Anterior cingulate cortex (tissue), 58 donors: ENCODE measurements around the gene ACOT9.
"Not testable (repeated sequence)": the region's sequence is repeated elsewhere in the genome, so short reads cannot be mapped to it uniquely, and the experiment has no call there.

Experiments used
- DNase-seq, 58 donors: peaks; one replicate each; lab custom pipeline; 2025; lab: John Stamatoyannopoulos, UW

ACOT9 gene

GRCh38 chrX:23742697-23743622 is at the start of gene ACOT9:
Gene ACOT9, minus strand, starts transcription at chrX:23743276. Its CDS starts 132 bp downstream, at chrX:23743144.
- peak; percentile 0 to 86 (median 62) for DNase-seq

- no peak for DNase-seq
Measured at GRCh38 chrX:23790155-23790497, 47.0 kb upstream of the ACOT9 start.

- peak in 14 of 58 donors; percentile 0 to 26 (median 8) for DNase-seq
Measured at GRCh38 chrX:23789386-23790154, 46.5 kb upstream of the ACOT9 start.

GRCh38 chrX:23788946-23789345 is 45.9 kb upstream of the ACOT9 start:
- DNase-seq = no peak

DNA sequence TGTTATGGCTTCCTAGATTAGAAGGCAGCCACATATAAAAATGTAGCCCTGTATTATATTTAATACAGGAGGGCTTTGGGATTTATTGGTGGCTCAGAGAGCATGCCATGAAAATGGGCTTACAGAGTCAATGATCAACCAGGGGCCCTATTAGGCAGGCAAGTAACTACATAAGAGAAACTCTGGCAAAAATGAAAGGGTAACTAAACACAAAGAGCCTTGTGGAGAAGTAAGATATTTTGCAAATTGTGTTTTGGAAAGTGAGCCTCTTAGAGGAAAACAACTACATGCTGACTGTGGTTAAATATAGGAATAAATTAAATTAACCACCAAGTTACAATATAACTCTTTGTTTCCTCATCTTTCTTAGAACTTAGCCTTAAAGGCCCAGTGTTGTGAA is 45.4 kb upstream of the ACOT9 start:
- no peak for DNase-seq

- DNase-seq = no peak
Measured at GRCh38 chrX:23787745-23788118, 44.7 kb upstream of the ACOT9 start.

GRCh38 chrX:23786268-23786815 is 43.3 kb upstream of the ACOT9 start:
- DNase-seq = no peak

- DNase-seq = no peak
Measured at GRCh38 chrX:23785580-23785979, 42.5 kb upstream of the ACOT9 start.

GRCh38 chrX:23784470-23785331 is 41.6 kb upstream of the ACOT9 start:
- peak in 1 of 58 donors; percentile 39 for DNase-seq

DNA sequence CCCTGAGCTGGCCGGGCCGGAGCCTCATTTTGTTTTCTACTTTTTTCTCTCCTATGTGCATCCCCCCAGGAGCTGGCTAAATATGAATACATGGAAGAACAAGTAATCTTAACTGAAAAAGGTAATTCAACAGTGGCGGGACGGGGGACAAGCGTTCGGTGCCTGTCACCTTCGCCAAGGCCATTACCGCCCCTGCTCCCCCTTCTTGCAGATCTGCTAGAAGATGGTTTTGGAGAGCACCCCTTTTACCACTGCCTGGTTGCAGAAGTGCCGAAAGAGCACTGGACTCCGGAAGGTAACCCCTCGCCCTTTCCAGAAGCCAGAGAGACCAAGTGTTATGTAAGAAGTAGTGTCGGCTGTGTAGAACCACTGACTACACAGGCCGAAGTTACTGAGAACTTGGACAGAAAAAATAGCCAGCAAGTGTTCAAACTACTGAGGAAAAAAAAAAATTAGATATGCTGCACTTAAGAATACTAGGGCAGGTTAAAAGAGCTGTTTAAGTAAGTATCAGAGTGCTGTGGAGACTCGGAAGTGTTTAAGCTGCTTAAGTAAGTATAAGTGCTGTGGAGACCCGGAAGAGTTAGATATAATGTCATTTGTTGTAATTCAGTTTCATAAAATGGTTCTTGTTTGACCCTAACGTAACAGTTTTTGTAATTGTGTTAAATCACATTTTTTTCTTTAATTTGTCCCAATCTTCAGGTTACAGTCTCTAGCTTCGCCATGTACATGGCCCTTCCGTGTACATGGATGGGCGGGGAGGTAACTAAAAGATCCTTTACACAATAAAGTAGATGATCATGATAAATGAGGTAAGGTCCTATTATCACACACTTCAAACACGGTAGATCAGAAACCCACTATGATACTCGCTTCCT is 40.8 kb upstream of the ACOT9 start:
- DNase-seq = peak in 1 of 58 donors; percentile 6

DNA sequence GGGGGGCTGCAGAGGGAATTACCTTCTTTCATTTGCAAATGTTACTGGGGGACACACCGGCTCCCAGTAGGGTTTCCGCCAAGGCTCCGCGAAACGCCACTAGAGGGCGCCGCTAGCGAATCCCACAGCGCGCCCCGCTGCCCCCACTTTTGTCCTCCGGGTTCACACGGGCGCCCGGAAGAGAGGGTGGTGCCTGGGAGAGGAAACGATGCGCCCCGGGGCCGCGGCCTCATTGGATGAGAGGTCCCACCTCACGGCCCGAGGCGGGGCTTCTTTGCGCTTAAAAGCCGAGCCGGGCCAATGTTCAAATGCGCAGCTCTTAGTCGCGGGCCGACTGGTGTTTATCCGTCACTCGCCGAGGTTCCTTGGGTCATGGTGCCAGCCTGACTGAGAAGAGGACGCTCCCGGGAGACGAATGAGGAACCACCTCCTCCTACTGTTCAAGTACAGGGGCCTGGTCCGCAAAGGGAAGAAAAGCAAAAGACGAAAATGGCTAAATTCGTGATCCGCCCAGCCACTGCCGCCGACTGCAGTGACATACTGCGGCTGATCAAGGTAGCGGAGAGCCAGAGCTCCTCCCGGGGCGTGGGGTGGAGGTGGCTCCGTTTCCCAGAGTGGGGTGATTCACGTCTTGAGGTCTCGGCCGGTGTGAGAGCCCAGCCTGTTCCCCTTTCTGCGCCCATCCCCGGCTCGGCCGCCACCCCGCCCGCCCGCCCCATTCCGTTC is 40.0 kb upstream of the ACOT9 start, which contains the start of gene SAT1:
TSS of gene SAT1 (plus strand) at position 311 of the 726 bp plus-strand sequence. CDS start at position 490, 179 bp downstream.
- DNase-seq = peak; percentile 31 to 95 (median 88)

GRCh38 chrX:23782455-23782854 is 39.4 kb upstream of the ACOT9 start:
- DNase-seq = no peak

DNA sequence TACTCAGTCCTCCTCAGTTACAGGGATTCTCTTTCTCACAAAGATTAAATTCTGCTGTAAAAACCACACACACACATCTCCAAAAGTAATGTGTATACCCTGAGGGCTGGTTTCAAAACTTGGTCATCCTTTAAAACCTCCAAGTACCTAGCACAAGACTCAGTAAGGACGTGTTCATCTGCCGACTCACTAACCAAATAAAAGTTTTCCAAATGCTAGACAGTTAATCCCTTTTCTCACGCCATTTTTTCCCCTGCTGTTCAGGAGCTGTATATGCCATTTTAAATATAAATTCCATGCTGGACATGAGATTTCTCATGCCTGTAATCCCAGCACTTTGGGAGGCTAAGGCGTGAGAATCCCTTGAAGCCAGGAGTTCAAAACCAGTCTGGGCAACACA is 35.9 kb upstream of the ACOT9 start:
- no peak for DNase-seq

DNA sequence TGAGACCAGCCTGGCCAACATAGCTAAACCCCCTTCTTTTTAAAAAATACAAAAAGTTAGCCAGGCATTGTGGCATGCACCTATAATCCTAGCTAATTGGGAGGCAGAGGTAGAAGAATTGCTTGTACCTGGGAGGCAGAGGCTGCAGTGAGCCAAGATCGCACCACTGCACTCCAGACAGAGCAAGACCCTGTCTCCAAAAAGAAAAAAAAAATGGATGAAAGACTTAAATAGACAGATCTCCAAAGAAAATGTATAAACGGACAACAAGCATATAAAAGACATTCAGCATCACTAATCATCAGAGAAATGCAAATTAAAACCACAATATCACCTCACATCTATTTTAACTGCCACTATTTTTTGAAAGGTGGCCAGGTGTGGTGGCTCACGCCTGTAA is 33.3 kb upstream of the ACOT9 start:
- DNase-seq = no peak

DNA sequence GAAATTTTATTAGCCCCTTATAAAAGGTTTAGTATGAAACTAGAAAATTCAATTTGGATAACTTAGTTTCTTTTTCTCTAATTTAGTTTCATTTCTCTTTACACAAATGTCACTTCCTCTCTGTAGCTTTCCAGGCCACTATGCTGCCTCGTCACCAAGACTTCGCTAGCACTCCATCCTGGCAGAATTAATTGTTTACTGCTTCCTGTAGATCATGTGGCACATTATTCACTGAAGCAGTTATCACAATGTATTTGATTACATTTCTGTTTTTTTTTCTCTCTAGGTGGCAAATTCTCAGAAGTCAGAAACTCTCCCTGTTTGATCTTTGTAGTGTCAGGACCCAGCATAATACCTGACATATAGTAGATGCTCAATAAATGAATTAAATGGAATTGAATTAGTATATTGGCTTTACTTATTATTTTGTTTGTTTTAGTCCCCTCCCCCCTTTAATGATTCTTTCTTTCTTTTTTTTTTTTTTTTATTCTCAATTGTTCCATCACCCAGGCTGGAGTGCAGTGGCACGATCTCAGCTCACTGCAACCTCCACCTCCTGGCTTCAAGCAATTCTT is 30.6 kb upstream of the ACOT9 start:
- no peak for DNase-seq

DNA sequence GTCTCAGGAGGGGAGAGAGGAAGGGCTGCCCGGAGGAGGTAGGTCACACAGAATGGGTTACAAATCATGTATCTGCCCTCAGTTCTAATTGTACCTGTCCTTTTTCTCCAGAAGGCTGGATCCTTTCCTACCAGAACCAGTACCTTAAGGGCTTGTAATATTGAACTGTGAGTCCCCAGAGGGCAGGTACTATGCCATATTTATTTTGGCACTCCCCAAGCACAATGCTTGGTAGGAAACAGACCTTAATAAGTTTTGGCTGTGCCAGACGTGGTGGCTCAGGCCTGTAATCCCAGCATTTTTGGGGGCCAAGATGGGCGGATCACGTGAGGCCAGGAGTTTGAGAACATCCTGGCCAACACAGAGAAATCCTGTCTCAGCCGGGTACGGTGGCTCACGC is 28.0 kb upstream of the ACOT9 start:
- DNase-seq = not testable (repeated sequence)

DNA sequence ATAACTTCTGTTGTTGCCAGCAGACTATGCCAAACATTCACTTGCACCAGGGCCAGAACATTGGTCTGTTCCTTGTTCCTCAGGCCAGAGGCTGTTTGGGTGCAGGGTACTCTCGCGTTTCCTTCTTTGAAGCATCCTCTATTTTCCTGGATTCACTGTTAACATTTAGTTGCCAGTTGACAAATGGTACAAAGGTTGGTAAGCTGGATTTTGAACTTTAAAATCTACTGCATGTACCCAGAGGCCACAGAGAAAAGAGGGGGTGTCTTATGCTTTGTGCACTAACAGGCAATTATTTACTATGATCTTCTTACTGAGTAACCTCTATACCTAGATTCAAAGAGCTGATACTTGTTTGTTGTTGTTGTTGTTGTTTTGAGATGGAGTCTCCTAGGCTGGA is 27.1 kb upstream of the ACOT9 start:
- DNase-seq = no peak
